DMS114 treated with DMSO at 0.1 percent for 48 hours (cell line): ENCODE results near the gene LCE3D.
A peak's percentile ranks its signal among the peaks of the same experiment; 100 is the strongest.
"Not testable (repeated sequence)": the region's sequence is repeated elsewhere in the genome, so short reads cannot be mapped to it uniquely, and the experiment has no call there.

ENCODE experiments used
- DNase-seq: peaks from one replicate; lab custom pipeline; 2025; ENCODE audit not compliant: unreplicated experiment; lab: John Stamatoyannopoulos, UW

LCE3D gene

GRCh38 chr1:152580433-152580832, at the start of gene LCE3D:
LCE3D (minus strand) TSS chr1:152580516; CDS start chr1:152579936, 580 bp downstream.
- no peak for DNase-seq

- no peak for DNase-seq
Observed at GRCh38 chr1:152626744-152627143, 46.4 kb upstream of the LCE3D start.

GRCh38 chr1:152623203-152623844, 43.0 kb upstream of the LCE3D start:
- no peak for DNase-seq

- no peak for DNase-seq
Observed at GRCh38 chr1:152622803-152623202, 42.5 kb upstream of the LCE3D start, which contains the start of gene LCE3A. LCE3A (minus strand) TSS chr1:152623103; CDS start chr1:152623103, 0 bp downstream.

GRCh38 chr1:152621993-152622392, 41.7 kb upstream of the LCE3D start:
- no peak for DNase-seq

- DNase-seq = no peak
Observed at GRCh38 chr1:152613511-152613910, 33.2 kb upstream of the LCE3D start, which contains the start of gene LCE3B. LCE3B (plus strand) TSS chr1:152613811; CDS start chr1:152613811, 0 bp downstream.

GRCh38 chr1:152599934-152600333, 19.6 kb upstream of the LCE3D start, which contains the start of gene LCE3C:
LCE3C (plus strand) TSS chr1:152600234; CDS start chr1:152600732, 498 bp downstream.
- no peak for DNase-seq

- DNase-seq = no peak
Observed at GRCh38 chr1:152596986-152597385, 16.7 kb upstream of the LCE3D start.

GRCh38 chr1:152585586-152585985, 5.3 kb upstream of the LCE3D start:
- DNase-seq = no peak

GRCh38 chr1:152582647-152583046, 2.3 kb upstream of the LCE3D start:
- DNase-seq = no peak

GRCh38 chr1:152579526-152579925, 790 bp downstream of the LCE3D start:
- not testable (repeated sequence) for DNase-seq

- DNase-seq = no peak
Observed at GRCh38 chr1:152577168-152577567, 3.1 kb downstream of the LCE3D start.

- DNase-seq = no peak
Observed at GRCh38 chr1:152566681-152567080, 13.6 kb downstream of the LCE3D start, which contains the start of gene LCE3E. LCE3E (minus strand) TSS chr1:152566780; CDS start chr1:152566208, 572 bp downstream.

GRCh38 chr1:152565535-152566215, 14.6 kb downstream of the LCE3D start:
- DNase-seq = no peak

GRCh38 chr1:152565115-152565514, 15.2 kb downstream of the LCE3D start:
- no peak for DNase-seq

- not testable (repeated sequence) for DNase-seq
Observed at GRCh38 chr1:152548358-152548757, 32.0 kb downstream of the LCE3D start.

- DNase-seq = no peak
Observed at GRCh38 chr1:152546704-152547103, 33.6 kb downstream of the LCE3D start.

- DNase-seq = no peak
Observed at GRCh38 chr1:152543820-152544219, 36.5 kb downstream of the LCE3D start.

- DNase-seq = no peak
Observed at GRCh38 chr1:152539901-152540300, 40.4 kb downstream of the LCE3D start.

- no peak for DNase-seq
Observed at GRCh38 chr1:152537496-152537895, 42.8 kb downstream of the LCE3D start.

GRCh38 chr1:152535774-152536173, 44.5 kb downstream of the LCE3D start:
- no peak for DNase-seq

- peak; percentile 60 for DNase-seq
Observed at GRCh38 chr1:152533327-152533938, 46.9 kb downstream of the LCE3D start.
